Measurements from ENCODE around the gene CHST13.

DNA sequence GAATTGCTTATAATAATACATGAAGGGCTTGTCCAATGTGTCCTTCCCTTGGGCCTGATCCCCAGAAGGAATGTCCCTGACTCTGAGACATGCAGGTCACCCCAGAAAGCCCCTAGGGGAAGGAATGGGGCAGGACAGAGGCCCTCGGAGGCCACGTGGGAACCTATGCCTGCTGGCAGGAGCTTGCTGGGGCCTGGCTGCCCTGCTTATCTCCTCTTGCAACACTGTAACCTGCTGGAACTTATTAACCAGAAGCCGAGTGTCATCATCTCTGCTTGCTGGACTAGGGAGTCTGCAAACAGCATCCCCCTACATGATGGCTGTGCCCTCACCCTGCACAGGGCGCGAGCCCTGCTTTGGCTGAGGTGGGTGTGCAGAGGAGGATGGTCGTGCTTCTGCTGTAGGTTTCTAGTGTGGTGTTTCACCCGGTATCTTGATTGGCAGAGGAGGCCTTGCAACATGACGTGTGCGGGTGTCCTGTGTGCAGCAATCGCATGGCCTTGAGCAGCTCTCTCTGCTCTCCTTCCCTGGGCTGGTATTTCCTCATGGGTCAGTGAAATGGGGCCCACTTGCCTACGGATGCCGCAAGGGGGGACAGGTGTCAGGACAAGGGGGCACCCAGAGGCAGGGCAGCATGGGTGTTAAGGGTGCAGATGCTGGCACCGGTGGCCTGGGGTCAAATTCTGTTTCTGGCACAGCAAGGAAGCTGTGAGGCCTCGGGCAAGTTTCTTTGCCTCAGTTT, 5.0 kb downstream of the CHST13 start:
- TF ChIP-seq POLR2AphosphoS5 (IDR thresholded peaks at IDR 0.05; ENCODE audit: low read depth, low read length) (no peak), SIN3A (IDR thresholded peaks at IDR 0.05; ENCODE audit: borderline replicate concordance, insufficient read depth, low read length) (no peak), TAF1 (IDR thresholded peaks at IDR 0.05; ENCODE audit: borderline replicate concordance, insufficient read depth, low read length) (no peak)
- TF ChIP-seq, protein P1, sequence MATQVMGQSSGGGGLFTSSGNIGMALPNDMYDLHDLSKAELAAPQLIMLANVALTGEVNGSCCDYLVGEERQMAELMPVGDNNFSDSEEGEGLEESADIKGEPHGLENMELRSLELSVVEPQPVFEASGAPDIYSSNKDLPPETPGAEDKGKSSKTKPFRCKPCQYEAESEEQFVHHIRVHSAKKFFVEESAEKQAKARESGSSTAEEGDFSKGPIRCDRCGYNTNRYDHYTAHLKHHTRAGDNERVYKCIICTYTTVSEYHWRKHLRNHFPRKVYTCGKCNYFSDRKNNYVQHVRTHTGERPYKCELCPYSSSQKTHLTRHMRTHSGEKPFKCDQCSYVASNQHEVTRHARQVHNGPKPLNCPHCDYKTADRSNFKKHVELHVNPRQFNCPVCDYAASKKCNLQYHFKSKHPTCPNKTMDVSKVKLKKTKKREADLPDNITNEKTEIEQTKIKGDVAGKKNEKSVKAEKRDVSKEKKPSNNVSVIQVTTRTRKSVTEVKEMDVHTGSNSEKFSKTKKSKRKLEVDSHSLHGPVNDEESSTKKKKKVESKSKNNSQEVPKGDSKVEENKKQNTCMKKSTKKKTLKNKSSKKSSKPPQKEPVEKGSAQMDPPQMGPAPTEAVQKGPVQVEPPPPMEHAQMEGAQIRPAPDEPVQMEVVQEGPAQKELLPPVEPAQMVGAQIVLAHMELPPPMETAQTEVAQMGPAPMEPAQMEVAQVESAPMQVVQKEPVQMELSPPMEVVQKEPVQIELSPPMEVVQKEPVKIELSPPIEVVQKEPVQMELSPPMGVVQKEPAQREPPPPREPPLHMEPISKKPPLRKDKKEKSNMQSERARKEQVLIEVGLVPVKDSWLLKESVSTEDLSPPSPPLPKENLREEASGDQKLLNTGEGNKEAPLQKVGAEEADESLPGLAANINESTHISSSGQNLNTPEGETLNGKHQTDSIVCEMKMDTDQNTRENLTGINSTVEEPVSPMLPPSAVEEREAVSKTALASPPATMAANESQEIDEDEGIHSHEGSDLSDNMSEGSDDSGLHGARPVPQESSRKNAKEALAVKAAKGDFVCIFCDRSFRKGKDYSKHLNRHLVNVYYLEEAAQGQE (IDR thresholded peaks at IDR 0.05; ENCODE audit: insufficient read depth in 1 of 2, low read depth in 2 of 2, low read length in 2 of 2), result no peak
